ENCODE measurements around the gene RAP1GDS1.
"Not testable (repeated sequence)": the region's sequence is repeated elsewhere in the genome, so short reads cannot be mapped to it uniquely, and the experiment has no call there.

The RAP1GDS1 gene

DNA sequence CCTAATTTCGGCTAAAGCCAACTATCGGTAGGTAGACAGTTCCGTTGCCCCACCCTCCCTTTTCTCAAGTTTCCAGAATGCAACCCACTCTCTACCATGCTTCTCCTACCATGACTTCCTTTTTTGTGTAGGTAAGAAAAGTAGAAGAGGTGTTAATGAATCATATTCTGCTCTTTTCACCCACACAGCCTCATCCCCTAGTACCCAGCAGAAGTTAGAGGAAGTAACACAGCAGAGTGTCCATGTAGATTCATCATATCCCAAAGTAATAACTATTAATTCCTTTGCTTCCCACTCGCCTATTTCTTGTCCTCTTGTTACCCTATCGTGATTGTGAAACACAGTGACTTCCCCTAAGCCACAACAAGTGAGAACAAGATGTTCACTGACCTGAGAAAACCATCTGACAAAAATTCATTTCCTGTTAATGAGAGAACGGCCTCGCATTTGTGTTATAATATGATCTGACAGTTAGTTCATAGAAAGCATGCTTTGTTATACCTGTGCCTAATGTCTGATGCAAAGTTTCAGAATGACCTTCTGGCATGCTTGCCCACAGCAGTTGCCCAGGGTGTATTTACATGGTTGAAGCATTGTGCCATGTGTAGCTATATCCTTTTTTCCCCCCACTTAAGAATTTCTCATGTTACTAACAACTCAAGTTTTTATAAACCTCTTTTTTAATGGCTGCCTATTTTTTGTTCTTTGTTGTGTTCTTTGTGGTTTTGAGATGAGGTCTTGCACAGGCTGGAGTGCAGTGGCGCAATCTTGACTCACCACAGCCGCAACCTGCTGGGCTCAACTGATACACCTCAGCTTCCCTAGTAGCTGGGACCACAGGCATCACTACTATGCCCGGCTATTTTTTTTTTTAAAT lies 185.6 kb downstream of the RAP1GDS1 start:
- no peak overlapping the region for H3K9ac ChIP-seq (ENCODE audit: low read depth, low read length)
- no peak overlapping the region for H3K4me3 ChIP-seq (ENCODE audit: low read length)

DNA sequence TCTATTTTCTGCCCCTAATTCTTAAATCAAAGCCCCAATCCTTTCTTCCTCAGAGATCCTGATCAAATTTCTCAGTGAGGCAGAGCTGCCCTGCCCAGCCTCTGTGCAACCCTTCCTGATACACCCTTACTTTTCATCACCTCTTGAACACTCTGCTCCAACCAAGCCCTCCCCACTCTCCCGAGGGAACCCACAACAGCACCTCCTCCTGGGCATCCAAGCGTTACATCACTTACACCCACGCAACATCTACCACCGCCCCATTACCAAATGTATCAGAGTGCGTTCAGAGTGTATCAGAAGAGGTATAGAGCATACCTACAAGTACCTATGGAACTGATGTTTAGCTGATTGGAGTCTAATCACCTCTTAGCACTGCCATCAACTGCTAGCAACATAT lies 186.5 kb downstream of the RAP1GDS1 start:
- H3K27ac ChIP-seq (ENCODE audit: low read length): no peak overlapping the region
- H3K36me3 ChIP-seq (ENCODE audit: insufficient read depth, low read depth, low read length): peaks cover 13% of the 10 kb centered on the region; the same call in 1 of the 2 replicates
- H3K4me3 ChIP-seq (ENCODE audit: low read length): no peak overlapping the region
- H3K4me1 ChIP-seq (ENCODE audit: insufficient read depth, low read length): no peaks in the 10 kb centered on the region
- H3K27me3 ChIP-seq (ENCODE audit: insufficient read depth, low read length): no peaks in the 10 kb centered on the region
- no peaks in the 10 kb centered on the region for H3K9me3 ChIP-seq (ENCODE audit: insufficient read depth, low read depth, low read length)
- H3K9ac ChIP-seq (ENCODE audit: low read depth, low read length): no peak overlapping the region

More for the DNA sequence above, 185.6 kb downstream of the RAP1GDS1 start:
- Histone ChIP-seq H3K36me3 (ENCODE audit: insufficient read depth, low read depth, low read length) (peaks cover 21% of the 10 kb centered on the region; the same call in 1 of the 2 replicates), H3K27ac (ENCODE audit: low read length) (no peak overlapping the region), H3K9me3 (ENCODE audit: insufficient read depth, low read depth, low read length) (no peaks in the 10 kb centered on the region), H3K4me1 (ENCODE audit: insufficient read depth, low read length) (no peaks in the 10 kb centered on the region), H3K27me3 (ENCODE audit: insufficient read depth, low read length) (no peaks in the 10 kb centered on the region)

DNA sequence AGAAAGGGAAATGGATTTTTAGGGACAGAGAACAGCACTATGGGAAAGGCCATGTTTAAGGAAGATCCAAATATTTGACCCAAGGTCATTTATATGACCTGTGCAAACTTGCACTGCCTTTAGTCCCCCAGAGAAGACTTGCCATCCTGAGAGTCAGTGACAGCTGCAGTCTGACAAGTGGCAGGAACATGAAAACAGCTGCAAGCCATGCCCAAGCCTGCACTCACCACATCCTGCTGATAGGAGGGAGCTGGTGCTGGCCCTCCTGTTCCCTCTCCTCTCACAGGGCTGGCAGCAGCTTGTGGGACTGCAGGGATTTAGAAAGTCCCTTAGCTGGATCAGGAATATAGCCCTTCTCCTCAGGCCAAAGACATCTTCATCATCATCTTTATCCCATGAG lies 187.7 kb downstream of the RAP1GDS1 start:
- no peaks in the 10 kb centered on the region for H3K9me3 ChIP-seq (ENCODE audit: insufficient read depth, low read depth, low read length)
- H3K9ac ChIP-seq (ENCODE audit: low read depth, low read length): no peak overlapping the region
- H3K36me3 ChIP-seq (ENCODE audit: insufficient read depth, low read depth, low read length): 0 out of 2 replicates have a peak, but pooled peaks cover 2% of the 10 kb centered on the region
- H3K4me1 ChIP-seq (ENCODE audit: insufficient read depth, low read length): no peaks in the 10 kb centered on the region
- no peaks in the 10 kb centered on the region for H3K27me3 ChIP-seq (ENCODE audit: insufficient read depth, low read length)
- no peak overlapping the region for H3K27ac ChIP-seq (ENCODE audit: low read length)
- no peak overlapping the region for H3K4me3 ChIP-seq (ENCODE audit: low read length)

DNA sequence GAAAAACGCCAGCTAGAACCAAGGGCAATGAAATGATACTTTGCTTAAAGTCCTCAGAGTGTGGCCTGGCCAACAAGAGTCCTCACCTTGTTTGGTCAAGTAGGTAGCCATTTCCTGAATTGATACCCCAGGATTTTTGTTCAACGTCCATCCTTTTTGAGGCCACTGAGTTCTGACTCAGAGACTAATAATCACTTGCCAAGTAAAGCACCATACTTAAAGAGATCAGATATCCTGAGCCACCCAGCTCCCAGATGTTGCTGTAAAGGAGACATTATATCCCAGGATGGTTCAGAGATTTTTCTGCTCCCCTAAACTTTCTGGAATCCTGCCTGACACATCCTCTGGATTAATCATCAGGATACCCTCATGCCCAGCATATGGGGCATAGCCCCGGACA lies 190.9 kb downstream of the RAP1GDS1 start:
- H3K27ac ChIP-seq (ENCODE audit: low read length): no peak overlapping the region
- H3K9me3 ChIP-seq (ENCODE audit: insufficient read depth, low read depth, low read length): no peaks in the 10 kb centered on the region
- H3K27me3 ChIP-seq (ENCODE audit: insufficient read depth, low read length): no peaks in the 10 kb centered on the region
- H3K36me3 ChIP-seq (ENCODE audit: insufficient read depth, low read depth, low read length): no peaks in the 10 kb centered on the region
- H3K4me3 ChIP-seq (ENCODE audit: low read length): no peak overlapping the region
- H3K4me1 ChIP-seq (ENCODE audit: insufficient read depth, low read length): no peaks in the 10 kb centered on the region
- no peak overlapping the region for H3K9ac ChIP-seq (ENCODE audit: low read depth, low read length)

DNA sequence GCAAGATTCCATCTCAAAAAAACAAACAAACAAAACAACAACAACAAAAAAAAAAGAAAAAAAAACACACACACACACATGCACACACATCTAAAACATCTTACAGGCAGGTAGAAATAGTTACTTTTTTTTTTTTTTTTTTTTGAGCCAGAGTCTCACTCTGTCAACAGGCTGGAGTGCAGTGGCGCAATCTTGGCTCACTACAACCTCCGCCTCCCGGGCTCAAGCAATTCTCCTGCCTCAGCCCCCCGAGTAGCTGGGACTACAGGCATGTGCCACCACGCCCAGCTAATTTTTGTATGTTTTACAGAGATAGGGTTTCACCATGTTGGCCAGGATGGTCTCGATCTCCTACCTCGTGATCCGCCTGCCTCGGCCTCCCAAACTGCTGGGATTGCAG lies 196.2 kb downstream of the RAP1GDS1 start:
- not testable (repeated sequence) for H3K27ac ChIP-seq (ENCODE audit: low read length); H3K4me1 ChIP-seq (ENCODE audit: insufficient read depth, low read length); H3K4me3 ChIP-seq (ENCODE audit: low read length); H3K9ac ChIP-seq (ENCODE audit: low read depth, low read length); H3K36me3 ChIP-seq (ENCODE audit: insufficient read depth, low read depth, low read length); H3K27me3 ChIP-seq (ENCODE audit: insufficient read depth, low read length); H3K9me3 ChIP-seq (ENCODE audit: insufficient read depth, low read depth, low read length)

DNA sequence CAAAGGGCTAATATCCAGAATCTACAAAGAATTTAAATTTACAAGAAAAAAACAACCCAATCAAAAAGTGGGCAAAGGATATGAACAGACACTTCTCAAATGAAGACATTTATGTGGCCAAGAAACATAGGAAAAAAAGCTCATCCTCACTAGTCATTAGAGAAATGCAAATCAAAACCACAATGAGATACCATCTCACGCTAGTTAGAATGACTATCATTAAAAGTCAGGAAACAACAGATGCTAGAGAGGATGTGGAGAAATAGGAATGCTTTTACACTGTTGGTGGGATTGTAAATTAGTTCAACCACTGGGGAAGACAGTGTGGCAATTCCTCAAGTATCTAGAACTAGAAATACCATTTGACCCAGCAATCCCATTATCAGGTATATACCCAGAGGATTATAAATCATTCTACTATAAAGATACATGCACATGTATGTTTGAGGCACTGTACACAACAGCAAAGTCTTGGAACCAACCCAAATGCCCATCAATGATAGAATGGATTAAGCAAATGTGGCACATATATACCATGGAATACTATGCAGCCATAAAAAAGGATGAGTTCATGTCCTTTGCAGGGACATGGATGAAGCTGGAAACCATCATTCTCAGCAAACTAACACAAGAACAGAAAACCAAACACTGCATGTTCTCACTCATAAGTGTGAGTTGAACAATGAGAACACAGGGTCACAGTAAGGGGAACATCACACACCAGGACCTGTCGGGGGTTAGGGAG lies 200.1 kb downstream of the RAP1GDS1 start:
- H3K4me1 ChIP-seq (ENCODE audit: insufficient read depth, low read length); H3K9ac ChIP-seq (ENCODE audit: low read depth, low read length); H3K36me3 ChIP-seq (ENCODE audit: insufficient read depth, low read depth, low read length); H3K4me3 ChIP-seq (ENCODE audit: low read length); H3K27me3 ChIP-seq (ENCODE audit: insufficient read depth, low read length); H3K9me3 ChIP-seq (ENCODE audit: insufficient read depth, low read depth, low read length); H3K27ac ChIP-seq (ENCODE audit: low read length): not testable (repeated sequence)

DNA sequence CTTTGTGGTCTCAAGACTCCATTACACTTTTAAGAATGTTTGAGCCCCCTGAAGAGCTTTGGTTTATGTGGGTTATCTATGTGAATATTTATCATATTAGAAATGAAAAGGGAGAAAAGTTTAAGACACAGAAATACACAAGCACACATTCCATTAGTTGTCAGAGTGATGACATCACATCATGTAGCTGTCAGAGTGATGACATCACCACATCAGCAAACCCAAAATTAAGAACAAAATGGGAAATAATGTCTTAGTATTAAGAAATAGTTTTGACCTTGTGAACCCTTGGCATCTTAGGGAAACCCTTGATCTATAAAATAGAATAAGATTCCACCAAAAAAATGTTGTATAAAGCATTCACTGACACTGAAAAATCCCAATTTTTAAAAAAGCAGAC lies 201.3 kb downstream of the RAP1GDS1 start:
- Histone ChIP-seq H3K9me3 (ENCODE audit: insufficient read depth, low read depth, low read length) (no peaks in the 10 kb centered on the region), H3K27me3 (ENCODE audit: insufficient read depth, low read length) (no peaks in the 10 kb centered on the region), H3K4me3 (ENCODE audit: low read length) (no peak overlapping the region), H3K4me1 (ENCODE audit: insufficient read depth, low read length) (no peaks in the 10 kb centered on the region), H3K36me3 (ENCODE audit: insufficient read depth, low read depth, low read length) (no peaks in the 10 kb centered on the region), H3K27ac (ENCODE audit: low read length) (no peak overlapping the region), H3K9ac (ENCODE audit: low read depth, low read length) (no peak overlapping the region)

DNA sequence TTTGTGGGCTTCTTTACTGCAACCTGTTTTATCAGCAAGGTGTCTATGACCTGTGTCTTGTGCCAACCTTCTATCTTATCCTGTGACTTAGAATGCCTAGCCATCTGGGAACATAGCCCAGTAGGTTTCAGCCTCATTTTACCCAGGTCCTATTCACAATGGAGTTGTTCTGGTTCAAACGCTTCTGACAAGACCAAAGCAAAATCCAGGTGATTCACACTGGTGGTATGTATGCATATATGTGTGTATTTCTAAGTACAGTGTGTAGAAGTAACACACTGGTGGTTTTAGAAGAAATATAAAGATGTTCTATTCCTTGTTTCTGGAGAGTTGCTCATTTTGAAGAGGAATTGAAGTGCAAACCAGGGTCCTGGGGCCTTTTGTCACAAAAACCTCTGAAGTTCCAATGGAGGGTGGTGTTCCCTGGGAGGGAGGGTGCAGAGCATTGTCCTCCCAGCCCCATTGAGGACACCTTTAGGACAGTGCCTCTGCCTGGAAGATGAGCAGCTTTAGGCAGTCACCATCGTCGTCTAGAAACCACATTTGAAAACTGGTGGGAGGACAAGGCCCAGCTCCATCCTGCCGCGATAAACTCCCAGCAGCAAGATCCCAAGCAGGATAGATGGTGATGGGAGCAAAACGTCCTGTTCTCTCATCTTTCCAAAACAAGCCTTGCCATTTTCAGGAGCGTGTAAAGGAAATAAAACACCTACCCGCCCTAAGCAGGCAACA lies 205.8 kb downstream of the RAP1GDS1 start:
- no peak overlapping the region for H3K27ac ChIP-seq (ENCODE audit: low read length)
- H3K9me3 ChIP-seq (ENCODE audit: insufficient read depth, low read depth, low read length): no peaks in the 10 kb centered on the region
- H3K27me3 ChIP-seq (ENCODE audit: insufficient read depth, low read length): no peaks in the 10 kb centered on the region
- no peak overlapping the region for H3K4me3 ChIP-seq (ENCODE audit: low read length)
- H3K4me1 ChIP-seq (ENCODE audit: insufficient read depth, low read length): no peaks in the 10 kb centered on the region
- no peaks in the 10 kb centered on the region for H3K36me3 ChIP-seq (ENCODE audit: insufficient read depth, low read depth, low read length)
- H3K9ac ChIP-seq (ENCODE audit: low read depth, low read length): no peak overlapping the region

DNA sequence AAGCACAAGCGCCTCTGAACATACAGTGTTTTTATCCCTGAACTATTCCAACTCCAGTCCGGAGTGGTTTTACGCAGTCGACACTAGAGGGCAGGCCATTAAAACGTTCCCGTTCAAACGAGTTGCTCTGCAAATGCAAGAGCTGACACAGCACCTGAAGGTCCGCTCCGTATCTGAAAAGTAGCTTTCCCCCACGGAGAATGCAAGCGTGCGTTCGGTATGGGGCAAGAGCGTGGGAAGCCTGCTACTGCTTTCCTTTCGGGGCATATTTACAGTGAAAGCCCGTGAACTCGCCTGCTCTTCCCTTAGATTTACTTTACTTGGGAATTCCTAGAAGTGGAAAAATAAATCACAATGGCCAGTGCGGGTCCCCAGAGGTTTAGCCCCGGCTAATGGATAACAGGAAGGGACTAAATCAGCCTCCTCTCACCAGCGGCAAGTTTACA lies 206.5 kb downstream of the RAP1GDS1 start:
- H3K9ac ChIP-seq (ENCODE audit: low read depth, low read length): peak overlapping the region; percentile 48; the same call in 1 of the 2 replicates
- no peaks in the 10 kb centered on the region for H3K9me3 ChIP-seq (ENCODE audit: insufficient read depth, low read depth, low read length)
- H3K4me3 ChIP-seq (ENCODE audit: low read length): peak overlapping the region; percentile 63
- no peaks in the 10 kb centered on the region for H3K27me3 ChIP-seq (ENCODE audit: insufficient read depth, low read length)
- no peaks in the 10 kb centered on the region for H3K4me1 ChIP-seq (ENCODE audit: insufficient read depth, low read length)
- H3K27ac ChIP-seq (ENCODE audit: low read length): no peak overlapping the region
- H3K36me3 ChIP-seq (ENCODE audit: insufficient read depth, low read depth, low read length): no peaks in the 10 kb centered on the region

DNA sequence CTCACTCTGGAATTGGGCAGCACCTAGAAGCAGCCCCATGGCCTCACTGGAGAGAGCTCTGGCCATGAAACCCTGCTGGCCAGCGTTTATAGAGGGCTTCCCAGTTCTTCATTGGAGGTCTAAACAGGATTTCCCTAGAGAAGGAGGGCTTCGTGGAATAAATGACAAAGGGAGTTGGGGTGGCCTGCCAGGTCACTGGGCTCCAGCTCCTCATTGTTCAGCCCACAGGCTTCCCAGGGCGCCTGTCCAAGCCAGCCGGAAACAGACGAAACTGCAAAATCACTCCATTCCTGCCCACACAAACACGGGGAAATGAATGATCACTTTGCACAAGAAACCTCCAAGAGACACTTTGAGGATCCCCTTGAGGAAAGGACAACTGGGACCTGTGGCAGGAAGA lies 207.5 kb downstream of the RAP1GDS1 start:
- H3K27ac ChIP-seq (ENCODE audit: low read length): no peak overlapping the region
- H3K9ac ChIP-seq (ENCODE audit: low read depth, low read length): no peak overlapping the region
- no peak overlapping the region for H3K4me3 ChIP-seq (ENCODE audit: low read length)
- H3K4me1 ChIP-seq (ENCODE audit: insufficient read depth, low read length): no peaks in the 10 kb centered on the region
- H3K27me3 ChIP-seq (ENCODE audit: insufficient read depth, low read length): no peaks in the 10 kb centered on the region
- H3K9me3 ChIP-seq (ENCODE audit: insufficient read depth, low read depth, low read length): no peaks in the 10 kb centered on the region
- no peaks in the 10 kb centered on the region for H3K36me3 ChIP-seq (ENCODE audit: insufficient read depth, low read depth, low read length)

DNA sequence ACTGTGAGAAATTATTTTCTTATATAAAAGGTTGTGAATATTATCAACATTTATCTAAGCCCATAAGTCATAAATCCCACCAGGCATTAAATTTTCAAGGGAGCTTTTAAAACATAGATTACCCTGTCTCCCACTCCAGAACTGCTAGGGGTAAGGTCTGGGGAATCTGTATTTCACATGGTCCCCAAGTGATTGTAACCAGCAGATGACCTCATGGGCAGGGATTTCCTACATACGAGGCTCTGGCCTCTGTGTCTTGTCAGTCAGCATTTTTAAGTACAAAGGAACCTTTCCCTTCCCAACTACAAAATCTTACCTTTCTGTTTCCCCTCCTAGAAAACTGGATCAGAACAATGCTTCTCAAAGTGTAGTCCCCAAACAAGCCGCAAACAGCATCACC lies 208.6 kb downstream of the RAP1GDS1 start:
- Histone ChIP-seq H3K9ac (ENCODE audit: low read depth, low read length) (no peak overlapping the region), H3K27ac (ENCODE audit: low read length) (no peak overlapping the region), H3K27me3 (ENCODE audit: insufficient read depth, low read length) (no peaks in the 10 kb centered on the region), H3K4me1 (ENCODE audit: insufficient read depth, low read length) (no peaks in the 10 kb centered on the region), H3K9me3 (ENCODE audit: insufficient read depth, low read depth, low read length) (no peaks in the 10 kb centered on the region), H3K4me3 (ENCODE audit: low read length) (no peak overlapping the region), H3K36me3 (ENCODE audit: insufficient read depth, low read depth, low read length) (no peaks in the 10 kb centered on the region)
